ENCODE data around the gene TBC1D22A. TPM values are rescaled to one million over a fixed set of nuclear protein-coding genes. Genes with fewer than 3 reads are reported as not detected.

Gene TBC1D22A
- polyA plus RNA-seq, 1 donor from 2014 or later, result 9.3 TPM

DNA sequence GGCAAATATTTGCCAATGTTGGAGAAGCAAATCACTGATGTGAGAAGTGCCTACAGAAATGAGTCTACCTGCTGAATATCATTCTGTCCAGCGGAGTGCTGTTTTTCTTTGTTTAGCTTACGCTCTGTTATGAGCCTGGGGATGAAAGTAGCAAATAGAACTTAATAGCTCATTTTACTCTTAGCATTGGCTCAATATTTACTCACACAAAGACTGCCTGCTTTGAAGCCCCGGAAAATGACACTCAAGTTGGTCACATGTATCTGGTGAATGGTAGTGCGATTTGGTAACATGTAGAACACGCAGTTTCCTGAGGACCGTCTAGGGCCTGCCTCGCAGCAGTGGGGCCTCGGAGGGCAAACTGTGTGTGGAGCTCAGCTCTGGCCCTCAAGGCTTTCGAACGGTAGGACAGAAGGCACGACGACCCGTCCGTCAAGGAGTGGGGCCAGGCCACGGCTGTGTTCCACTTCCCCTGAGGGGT lies 38.9 kb downstream of the TBC1D22A start:
- no peak overlapping the region for H3K27ac ChIP-seq (ENCODE audit: low read length)
- no peak overlapping the region for H3K4me2 ChIP-seq (ENCODE audit: low read length)
- H4K20me1 ChIP-seq (ENCODE audit: insufficient read depth), result no peaks in the 10 kb centered on the region
- no peaks in the 10 kb centered on the region for H3K27me3 ChIP-seq (ENCODE audit: insufficient read depth, low read depth, low read length)
- H3K36me3 ChIP-seq (ENCODE audit: insufficient read depth, low read length), result peaks cover 4% of the 10 kb centered on the region
- H3K79me2 ChIP-seq (replicated peaks; ENCODE audit: insufficient read depth, low read length), result no peaks in the 10 kb centered on the region
- TF ChIP-seq, protein P1, sequence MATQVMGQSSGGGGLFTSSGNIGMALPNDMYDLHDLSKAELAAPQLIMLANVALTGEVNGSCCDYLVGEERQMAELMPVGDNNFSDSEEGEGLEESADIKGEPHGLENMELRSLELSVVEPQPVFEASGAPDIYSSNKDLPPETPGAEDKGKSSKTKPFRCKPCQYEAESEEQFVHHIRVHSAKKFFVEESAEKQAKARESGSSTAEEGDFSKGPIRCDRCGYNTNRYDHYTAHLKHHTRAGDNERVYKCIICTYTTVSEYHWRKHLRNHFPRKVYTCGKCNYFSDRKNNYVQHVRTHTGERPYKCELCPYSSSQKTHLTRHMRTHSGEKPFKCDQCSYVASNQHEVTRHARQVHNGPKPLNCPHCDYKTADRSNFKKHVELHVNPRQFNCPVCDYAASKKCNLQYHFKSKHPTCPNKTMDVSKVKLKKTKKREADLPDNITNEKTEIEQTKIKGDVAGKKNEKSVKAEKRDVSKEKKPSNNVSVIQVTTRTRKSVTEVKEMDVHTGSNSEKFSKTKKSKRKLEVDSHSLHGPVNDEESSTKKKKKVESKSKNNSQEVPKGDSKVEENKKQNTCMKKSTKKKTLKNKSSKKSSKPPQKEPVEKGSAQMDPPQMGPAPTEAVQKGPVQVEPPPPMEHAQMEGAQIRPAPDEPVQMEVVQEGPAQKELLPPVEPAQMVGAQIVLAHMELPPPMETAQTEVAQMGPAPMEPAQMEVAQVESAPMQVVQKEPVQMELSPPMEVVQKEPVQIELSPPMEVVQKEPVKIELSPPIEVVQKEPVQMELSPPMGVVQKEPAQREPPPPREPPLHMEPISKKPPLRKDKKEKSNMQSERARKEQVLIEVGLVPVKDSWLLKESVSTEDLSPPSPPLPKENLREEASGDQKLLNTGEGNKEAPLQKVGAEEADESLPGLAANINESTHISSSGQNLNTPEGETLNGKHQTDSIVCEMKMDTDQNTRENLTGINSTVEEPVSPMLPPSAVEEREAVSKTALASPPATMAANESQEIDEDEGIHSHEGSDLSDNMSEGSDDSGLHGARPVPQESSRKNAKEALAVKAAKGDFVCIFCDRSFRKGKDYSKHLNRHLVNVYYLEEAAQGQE (IDR thresholded peaks at IDR 0.05; ENCODE audit: borderline replicate concordance), result no peak
- TF ChIP-seq EP300 (conservative IDR thresholded peaks at IDR 0.05; ENCODE audit: poor library complexity, severe bottlenecking) (no peak), EZH2 (IDR thresholded peaks at IDR 0.05; ENCODE audit: borderline replicate concordance, insufficient read depth, low read length, poor library complexity, severe bottlenecking) (no peak), POLR2AphosphoS5 (IDR thresholded peaks at IDR 0.05) (no peak), TAF1 (IDR thresholded peaks at IDR 0.05; ENCODE audit: low read depth) (no peak), RAD21 (conservative IDR thresholded peaks at IDR 0.05) (no peak), SMC3 (conservative IDR thresholded peaks at IDR 0.05; ENCODE audit: poor library complexity) (no peak), MXI1 (conservative IDR thresholded peaks at IDR 0.05; ENCODE audit: poor library complexity, severe bottlenecking) (no peak)
- TF ChIP-seq, protein P2, sequence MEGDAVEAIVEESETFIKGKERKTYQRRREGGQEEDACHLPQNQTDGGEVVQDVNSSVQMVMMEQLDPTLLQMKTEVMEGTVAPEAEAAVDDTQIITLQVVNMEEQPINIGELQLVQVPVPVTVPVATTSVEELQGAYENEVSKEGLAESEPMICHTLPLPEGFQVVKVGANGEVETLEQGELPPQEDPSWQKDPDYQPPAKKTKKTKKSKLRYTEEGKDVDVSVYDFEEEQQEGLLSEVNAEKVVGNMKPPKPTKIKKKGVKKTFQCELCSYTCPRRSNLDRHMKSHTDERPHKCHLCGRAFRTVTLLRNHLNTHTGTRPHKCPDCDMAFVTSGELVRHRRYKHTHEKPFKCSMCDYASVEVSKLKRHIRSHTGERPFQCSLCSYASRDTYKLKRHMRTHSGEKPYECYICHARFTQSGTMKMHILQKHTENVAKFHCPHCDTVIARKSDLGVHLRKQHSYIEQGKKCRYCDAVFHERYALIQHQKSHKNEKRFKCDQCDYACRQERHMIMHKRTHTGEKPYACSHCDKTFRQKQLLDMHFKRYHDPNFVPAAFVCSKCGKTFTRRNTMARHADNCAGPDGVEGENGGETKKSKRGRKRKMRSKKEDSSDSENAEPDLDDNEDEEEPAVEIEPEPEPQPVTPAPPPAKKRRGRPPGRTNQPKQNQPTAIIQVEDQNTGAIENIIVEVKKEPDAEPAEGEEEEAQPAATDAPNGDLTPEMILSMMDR (IDR thresholded peaks at IDR 0.05; ENCODE audit: poor library complexity, severe bottlenecking), result no peak
- H3K9ac ChIP-seq (ENCODE audit: low read length), result no peak overlapping the region
- H3F3A ChIP-seq (ENCODE audit: insufficient read depth, low read length, poor library complexity, severe bottlenecking), result no peaks in the 10 kb centered on the region
- H3K4me3 ChIP-seq (ENCODE audit: low read length), result no peak overlapping the region
- H3K9me2 ChIP-seq (ENCODE audit: insufficient read depth, low read length), result no peaks in the 10 kb centered on the region
- H3K9me3 ChIP-seq (ENCODE audit: low read length), result no peaks in the 10 kb centered on the region
- no peak overlapping the region for H2AFZ ChIP-seq (ENCODE audit: low read depth, low read length)

DNA sequence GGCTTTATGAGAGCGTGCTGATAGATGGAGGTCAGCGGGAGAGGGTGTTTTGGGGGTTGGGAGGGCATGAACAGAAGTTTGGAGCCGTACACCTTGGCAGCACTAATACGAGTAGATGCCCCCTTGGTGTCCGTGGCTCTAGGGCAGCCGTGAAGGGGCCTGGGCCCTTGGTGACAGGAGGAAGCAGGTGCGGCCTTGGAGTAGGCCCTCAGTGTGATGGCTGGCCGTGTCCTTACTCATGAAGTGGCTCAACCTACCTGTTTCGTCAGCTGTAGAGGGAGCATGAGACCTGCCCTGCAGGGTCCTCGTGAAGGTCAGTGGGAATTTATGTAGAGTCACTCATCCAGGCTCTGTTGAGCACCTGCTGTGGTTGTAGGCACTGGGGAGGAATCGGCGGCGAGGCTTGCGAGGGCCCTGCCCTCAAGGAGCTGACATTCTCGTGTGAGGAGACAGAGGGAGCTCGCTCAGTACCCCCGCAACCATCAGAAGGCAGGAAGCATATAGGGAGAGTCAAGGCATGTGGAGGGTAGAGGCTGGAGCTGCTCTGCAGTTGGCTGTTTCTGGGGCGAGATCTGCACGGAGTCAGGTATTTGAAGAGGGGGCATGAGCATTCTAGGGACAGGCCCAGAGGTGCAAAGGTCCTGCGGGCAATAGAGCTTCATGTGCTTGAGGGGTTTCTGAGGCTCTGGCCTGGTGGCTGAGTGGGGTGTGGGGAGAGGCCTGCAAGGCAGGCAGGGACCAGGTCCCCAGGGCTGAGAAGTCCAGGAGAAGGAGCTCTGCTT lies 39.6 kb downstream of the TBC1D22A start:
- no peak overlapping the region for H3K4me2 ChIP-seq (ENCODE audit: low read length)
- H2AFZ ChIP-seq (ENCODE audit: low read depth, low read length), result no peak overlapping the region
- H3K36me3 ChIP-seq (ENCODE audit: insufficient read depth, low read length), result peaks cover 4% of the 10 kb centered on the region
- H3F3A ChIP-seq (ENCODE audit: insufficient read depth, low read length, poor library complexity, severe bottlenecking), result no peaks in the 10 kb centered on the region
- H3K27me3 ChIP-seq (ENCODE audit: insufficient read depth, low read depth, low read length), result no peaks in the 10 kb centered on the region
- TF ChIP-seq, protein P2 (IDR thresholded peaks at IDR 0.05; ENCODE audit: poor library complexity, severe bottlenecking), result no peak
- H3K9ac ChIP-seq (ENCODE audit: low read length), result no peak overlapping the region
- no peaks in the 10 kb centered on the region for H3K79me2 ChIP-seq (replicated peaks; ENCODE audit: insufficient read depth, low read length)
- no peaks in the 10 kb centered on the region for H4K20me1 ChIP-seq (ENCODE audit: insufficient read depth)
- H3K9me3 ChIP-seq (ENCODE audit: low read length), result no peaks in the 10 kb centered on the region
- H3K4me3 ChIP-seq (ENCODE audit: low read length), result no peak overlapping the region
- H3K27ac ChIP-seq (ENCODE audit: low read length), result no peak overlapping the region
- H3K9me2 ChIP-seq (ENCODE audit: insufficient read depth, low read length), result no peaks in the 10 kb centered on the region
